ENCODE results near the gene GOLGA2.
"Not testable (repeated sequence)": the region's sequence is repeated elsewhere in the genome, so short reads cannot be mapped to it uniquely, and the experiment has no call there.

GOLGA2 gene

DNA sequence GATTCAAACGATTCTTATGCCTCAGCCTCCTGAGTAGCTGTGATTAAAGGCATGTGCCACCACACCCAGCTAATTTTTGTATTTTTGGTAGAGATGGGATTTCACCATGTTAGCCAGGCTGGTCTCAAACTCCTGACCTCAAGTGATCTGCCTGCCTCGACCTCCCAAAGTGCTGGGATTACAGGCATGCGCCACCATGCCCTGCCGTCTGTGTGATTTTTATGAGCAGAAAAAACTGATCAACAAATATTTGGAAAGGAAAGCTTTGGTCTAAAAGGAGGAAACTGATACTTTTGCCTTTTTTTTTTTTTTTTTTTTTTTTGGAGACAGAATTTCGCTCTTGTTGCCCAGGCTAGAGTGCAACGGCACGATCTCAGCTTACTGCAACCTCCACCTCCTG, 44.9 kb downstream of the GOLGA2 start:
- not testable (repeated sequence) for H3K79me1 ChIP-seq (ENCODE audit: low read depth, low read length); H3K4me3 ChIP-seq (ENCODE audit: low read length in 2 of 2); H3K4ac ChIP-seq (ENCODE audit: low read length); H3K14ac ChIP-seq (ENCODE audit: low read length); H3K4me2 ChIP-seq (ENCODE audit: insufficient read depth, low read length, poor library complexity, severe bottlenecking); H2BK5ac ChIP-seq (ENCODE audit: low read length); H3K27ac ChIP-seq (replicated peaks; ENCODE audit: low read length); H3K9me3 ChIP-seq (replicated peaks in 1 of 2; ENCODE audit: control insufficient read depth in 2 of 2, insufficient read depth in 1 of 2, low read depth in 1 of 2, low read length in 2 of 2); H2BK12ac ChIP-seq (ENCODE audit: low read length); H2AFZ ChIP-seq (ENCODE audit: low read length); H3K36me3 ChIP-seq (replicated peaks in 1 of 2; ENCODE audit: control insufficient read depth in 2 of 2, insufficient read depth in 2 of 2, low read length in 2 of 2); H3K9ac ChIP-seq (ENCODE audit: low read depth, low read length, poor library complexity); H4K8ac ChIP-seq (ENCODE audit: low read depth, low read length); H2AK5ac ChIP-seq (ENCODE audit: low read depth, low read length); H4K91ac ChIP-seq (ENCODE audit: low read depth, low read length, poor library complexity); DNase-seq (ENCODE audit: low spot score); H2BK120ac ChIP-seq (ENCODE audit: low read depth, low read length); H3K27me3 ChIP-seq (ENCODE audit: control insufficient read depth in 3 of 3, insufficient read depth in 3 of 3, low read depth in 1 of 3, low read length in 3 of 3); H3K18ac ChIP-seq (ENCODE audit: low read length); H3K23ac ChIP-seq (ENCODE audit: low read depth, low read length, poor library complexity); H3K4me1 ChIP-seq (ENCODE audit: control insufficient read depth in 2 of 2, insufficient read depth in 1 of 2, low read depth in 1 of 2, low read length in 2 of 2); H2BK15ac ChIP-seq (ENCODE audit: low read length)
- WGBS, 2 donors (ENCODE audit: extremely low coverage in 2 of 2, insufficient read length in 2 of 2, insufficient replicate concordance in 1 of 2) = no CpG with 5 or more reads among the region's 7 CpGs

DNA sequence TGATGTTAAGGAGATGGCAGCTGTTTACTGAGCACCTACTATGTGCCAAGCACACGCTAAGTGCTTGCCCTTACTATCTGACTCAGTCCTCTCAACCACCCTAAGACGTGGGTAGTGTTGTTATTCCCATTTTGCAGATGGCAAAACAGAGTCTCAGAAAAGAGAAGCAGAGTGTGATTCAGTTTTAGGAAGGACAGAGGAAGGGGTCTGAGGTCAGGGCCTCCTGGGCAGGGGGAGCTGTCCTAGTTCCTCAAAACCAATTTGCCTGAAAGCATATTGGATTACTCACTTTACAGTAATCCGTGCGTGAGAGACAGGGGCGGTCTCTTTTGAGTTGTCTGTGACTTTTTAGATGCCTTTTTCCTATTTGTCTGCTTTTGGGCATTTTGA, 49.4 kb downstream of the GOLGA2 start:
- WGBS, 2 donors (ENCODE audit: extremely low coverage in 2 of 2, insufficient read length in 2 of 2, insufficient replicate concordance in 1 of 2) = no CpG with 5 or more reads among the region's 5 CpGs
- DNase-seq (ENCODE audit: low spot score) = no peak

DNA sequence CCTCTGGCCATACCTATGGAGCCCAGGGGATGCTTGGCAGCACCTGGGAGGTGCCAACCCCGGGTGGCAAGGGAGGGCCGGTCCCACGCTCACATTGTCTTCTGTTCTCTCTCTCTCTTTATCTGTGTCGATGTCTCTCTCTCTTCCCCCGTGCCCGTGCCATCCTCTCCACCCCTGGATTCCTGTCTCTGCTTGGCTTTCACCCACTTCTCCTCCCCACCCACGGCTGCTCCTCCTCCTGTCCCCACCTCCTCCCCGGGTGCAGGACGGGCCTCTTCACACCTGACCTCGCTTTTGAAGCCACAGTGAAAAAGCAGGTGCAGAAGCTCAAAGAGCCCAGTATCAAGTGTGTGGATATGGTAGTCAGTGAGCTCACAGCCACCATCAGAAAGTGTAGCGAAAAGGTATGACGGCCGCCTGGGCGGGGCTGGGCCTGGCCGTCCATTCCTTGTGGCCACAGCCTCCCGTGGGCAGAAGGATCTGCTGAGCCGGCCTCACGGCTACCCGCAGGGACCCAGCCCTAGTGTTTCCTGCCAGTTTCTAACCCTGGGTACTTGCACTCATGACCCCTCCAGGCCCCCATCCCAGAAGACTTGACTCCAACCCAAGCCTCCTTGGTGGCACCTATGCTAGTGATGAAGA, 49.9 kb downstream of the GOLGA2 start:
- H3K18ac ChIP-seq (ENCODE audit: low read length) = no peak overlapping the region
- H2AFZ ChIP-seq (ENCODE audit: low read length) = no peak overlapping the region
- H2BK15ac ChIP-seq (ENCODE audit: low read length) = no peak overlapping the region
- H3K14ac ChIP-seq (ENCODE audit: low read length) = no peak overlapping the region
- H3K27ac ChIP-seq (replicated peaks; ENCODE audit: low read length) = no peak overlapping the region
- no peak for DNase-seq (ENCODE audit: low spot score)
- no peak overlapping the region for H2AK5ac ChIP-seq (ENCODE audit: low read depth, low read length)
- peak overlapping the region; percentile 57 for H3K9ac ChIP-seq (ENCODE audit: low read depth, low read length, poor library complexity)
- no peak overlapping the region for H3K4ac ChIP-seq (ENCODE audit: low read length)
- H3K4me1 ChIP-seq (ENCODE audit: control insufficient read depth in 2 of 2, insufficient read depth in 1 of 2, low read depth in 1 of 2, low read length in 2 of 2) = peaks cover 0 to 3% of the 10 kb centered on the region in 2 donors
- no peak overlapping the region for H2BK12ac ChIP-seq (ENCODE audit: low read length)
- H3K4me2 ChIP-seq (ENCODE audit: insufficient read depth, low read length, poor library complexity, severe bottlenecking) = no peak overlapping the region
- H3K23ac ChIP-seq (ENCODE audit: low read depth, low read length, poor library complexity) = peak overlapping the region; percentile 43
- H3K79me1 ChIP-seq (ENCODE audit: low read depth, low read length) = no peaks in the 10 kb centered on the region
- H3K9me3 ChIP-seq (replicated peaks in 1 of 2; ENCODE audit: control insufficient read depth in 2 of 2, insufficient read depth in 1 of 2, low read depth in 1 of 2, low read length in 2 of 2) = peaks cover 0 to 2% of the 10 kb centered on the region in 2 donors
- no peak overlapping the region for H3K4me3 ChIP-seq (ENCODE audit: low read length in 2 of 2)
- no peak overlapping the region for H4K91ac ChIP-seq (ENCODE audit: low read depth, low read length, poor library complexity)
- H4K8ac ChIP-seq (ENCODE audit: low read depth, low read length) = no peak overlapping the region
- no CpG with 5 or more reads among the region's 19 CpGs for WGBS, 2 donors (ENCODE audit: extremely low coverage in 2 of 2, insufficient read length in 2 of 2, insufficient replicate concordance in 1 of 2)
- H3K36me3 ChIP-seq (replicated peaks in 1 of 2; ENCODE audit: control insufficient read depth in 2 of 2, insufficient read depth in 2 of 2, low read length in 2 of 2) = peaks cover 18 to 27% of the 10 kb centered on the region in 2 donors
- H3K27me3 ChIP-seq (ENCODE audit: control insufficient read depth in 3 of 3, insufficient read depth in 3 of 3, low read depth in 1 of 3, low read length in 3 of 3) = no peaks in the 10 kb centered on the region
- H2BK5ac ChIP-seq (ENCODE audit: low read length) = no peak overlapping the region
- no peak overlapping the region for H2BK120ac ChIP-seq (ENCODE audit: low read depth, low read length)

More for the DNA sequence above, 49.4 kb downstream of the GOLGA2 start:
- H3K23ac ChIP-seq (ENCODE audit: low read depth, low read length, poor library complexity) = no peak overlapping the region
- H4K91ac ChIP-seq (ENCODE audit: low read depth, low read length, poor library complexity) = no peak overlapping the region
- peak overlapping the region; percentile 57 for H3K9ac ChIP-seq (ENCODE audit: low read depth, low read length, poor library complexity)
- H3K14ac ChIP-seq (ENCODE audit: low read length) = no peak overlapping the region
- H3K4me3 ChIP-seq (ENCODE audit: low read length in 2 of 2) = no peak overlapping the region
- H2AK5ac ChIP-seq (ENCODE audit: low read depth, low read length) = no peak overlapping the region
- no peak overlapping the region for H4K8ac ChIP-seq (ENCODE audit: low read depth, low read length)
- H2BK12ac ChIP-seq (ENCODE audit: low read length) = no peak overlapping the region
- H3K4me2 ChIP-seq (ENCODE audit: insufficient read depth, low read length, poor library complexity, severe bottlenecking) = no peak overlapping the region
- no peak overlapping the region for H2AFZ ChIP-seq (ENCODE audit: low read length)
- no peaks in the 10 kb centered on the region for H3K79me1 ChIP-seq (ENCODE audit: low read depth, low read length)
- no peaks in the 10 kb centered on the region for H3K27me3 ChIP-seq (ENCODE audit: control insufficient read depth in 3 of 3, insufficient read depth in 3 of 3, low read depth in 1 of 3, low read length in 3 of 3)
- H3K4ac ChIP-seq (ENCODE audit: low read length) = no peak overlapping the region
- no peak overlapping the region for H2BK15ac ChIP-seq (ENCODE audit: low read length)
- peaks cover 0 to 2% of the 10 kb centered on the region in 2 donors for H3K9me3 ChIP-seq (replicated peaks in 1 of 2; ENCODE audit: control insufficient read depth in 2 of 2, insufficient read depth in 1 of 2, low read depth in 1 of 2, low read length in 2 of 2)
- no peak overlapping the region for H3K27ac ChIP-seq (replicated peaks; ENCODE audit: low read length)
- H2BK5ac ChIP-seq (ENCODE audit: low read length) = no peak overlapping the region
- peaks cover 18 to 24% of the 10 kb centered on the region in 2 donors for H3K36me3 ChIP-seq (replicated peaks in 1 of 2; ENCODE audit: control insufficient read depth in 2 of 2, insufficient read depth in 2 of 2, low read length in 2 of 2)
- H3K4me1 ChIP-seq (ENCODE audit: control insufficient read depth in 2 of 2, insufficient read depth in 1 of 2, low read depth in 1 of 2, low read length in 2 of 2) = peaks cover 0 to 3% of the 10 kb centered on the region in 2 donors
- H3K18ac ChIP-seq (ENCODE audit: low read length) = no peak overlapping the region
- no peak overlapping the region for H2BK120ac ChIP-seq (ENCODE audit: low read depth, low read length)

DNA sequence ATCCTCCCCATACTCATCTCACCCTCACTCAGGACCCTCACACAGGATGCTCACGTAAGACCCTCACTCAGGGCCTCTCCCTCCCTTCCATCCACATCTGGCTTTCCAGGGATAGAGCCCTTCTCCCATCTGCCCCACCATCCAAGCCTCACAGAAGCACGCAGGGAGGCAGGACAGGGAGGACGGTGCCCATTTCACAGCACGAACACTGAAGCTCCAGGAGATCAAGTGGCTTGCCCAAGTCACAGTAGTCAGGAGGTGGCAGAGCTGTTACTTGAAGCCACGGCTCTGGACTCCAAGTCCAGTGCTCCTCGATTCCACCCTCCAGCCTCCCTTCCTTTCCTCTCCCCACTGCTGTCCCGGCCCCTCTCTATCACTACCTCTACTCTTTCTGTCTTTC, 50.9 kb downstream of the GOLGA2 start:
- Histone ChIP-seq H3K9me3 (replicated peaks in 1 of 2; ENCODE audit: control insufficient read depth in 2 of 2, insufficient read depth in 1 of 2, low read depth in 1 of 2, low read length in 2 of 2) (peaks cover 0 to 2% of the 10 kb centered on the region in 2 donors), H3K4me1 (ENCODE audit: control insufficient read depth in 2 of 2, insufficient read depth in 1 of 2, low read depth in 1 of 2, low read length in 2 of 2) (peaks cover 0 to 3% of the 10 kb centered on the region in 2 donors), H3K4me2 (ENCODE audit: insufficient read depth, low read length, poor library complexity, severe bottlenecking) (no peak overlapping the region), H2AFZ (ENCODE audit: low read length) (no peak overlapping the region), H2BK12ac (ENCODE audit: low read length) (no peak overlapping the region), H3K9ac (ENCODE audit: low read depth, low read length, poor library complexity) (no peak overlapping the region), H3K27ac (replicated peaks; ENCODE audit: low read length) (no peak overlapping the region), H2BK5ac (ENCODE audit: low read length) (no peak overlapping the region), H3K27me3 (ENCODE audit: control insufficient read depth in 3 of 3, insufficient read depth in 3 of 3, low read depth in 1 of 3, low read length in 3 of 3) (no peaks in the 10 kb centered on the region), H3K36me3 (replicated peaks in 1 of 2; ENCODE audit: control insufficient read depth in 2 of 2, insufficient read depth in 2 of 2, low read length in 2 of 2) (peaks cover 23 to 33% of the 10 kb centered on the region in 2 donors), H3K4ac (ENCODE audit: low read length) (no peak overlapping the region), H4K8ac (ENCODE audit: low read depth, low read length) (no peak overlapping the region), H3K14ac (ENCODE audit: low read length) (no peak overlapping the region), H4K91ac (ENCODE audit: low read depth, low read length, poor library complexity) (no peak overlapping the region), H3K4me3 (ENCODE audit: low read length in 2 of 2) (no peak overlapping the region), H3K23ac (ENCODE audit: low read depth, low read length, poor library complexity) (no peak overlapping the region), H3K79me1 (ENCODE audit: low read depth, low read length) (no peaks in the 10 kb centered on the region), H2BK120ac (ENCODE audit: low read depth, low read length) (no peak overlapping the region), H2AK5ac (ENCODE audit: low read depth, low read length) (no peak overlapping the region), H2BK15ac (ENCODE audit: low read length) (no peak overlapping the region), H3K18ac (ENCODE audit: low read length) (no peak overlapping the region)
- no peak for DNase-seq (ENCODE audit: low spot score)
- WGBS, 2 donors (ENCODE audit: extremely low coverage in 2 of 2, insufficient read length in 2 of 2, insufficient replicate concordance in 1 of 2) = no CpG with 5 or more reads among the region's 7 CpGs

All from neuronal stem cell (in vitro differentiated cells).